Fibroblast of lung (primary cell): ENCODE measurements around the gene PAK4.

ENCODE experiments used
- EZH2 ChIP-seq: IDR thresholded peaks from 2 replicates; pipeline ENCODE4 v1.5.1; 2012; ENCODE audit warnings: low read length, control low read depth, mild to moderate bottlenecking; ENCODE audit errors: missing control alignments
- TF ChIP-seq, protein P1 (sequence below), 2 donors: IDR thresholded peaks in 1 of 2; conservative IDR thresholded peaks in 1 of 2; 1 replicate in 1 of 2; 2 replicates in 1 of 2; pipeline ENCODE4 v1.5.1; 2011 to 2012; ENCODE audit warnings: low read length in 2 of 2, control low read depth in 1 of 2, inconsistent platforms in 1 of 2, low read depth in 1 of 2, mild to moderate bottlenecking in 1 of 2

GRCh38 chr19:39169143-39169810 is 43.7 kb downstream of the PAK4 start:
- TF ChIP-seq, protein P1, sequence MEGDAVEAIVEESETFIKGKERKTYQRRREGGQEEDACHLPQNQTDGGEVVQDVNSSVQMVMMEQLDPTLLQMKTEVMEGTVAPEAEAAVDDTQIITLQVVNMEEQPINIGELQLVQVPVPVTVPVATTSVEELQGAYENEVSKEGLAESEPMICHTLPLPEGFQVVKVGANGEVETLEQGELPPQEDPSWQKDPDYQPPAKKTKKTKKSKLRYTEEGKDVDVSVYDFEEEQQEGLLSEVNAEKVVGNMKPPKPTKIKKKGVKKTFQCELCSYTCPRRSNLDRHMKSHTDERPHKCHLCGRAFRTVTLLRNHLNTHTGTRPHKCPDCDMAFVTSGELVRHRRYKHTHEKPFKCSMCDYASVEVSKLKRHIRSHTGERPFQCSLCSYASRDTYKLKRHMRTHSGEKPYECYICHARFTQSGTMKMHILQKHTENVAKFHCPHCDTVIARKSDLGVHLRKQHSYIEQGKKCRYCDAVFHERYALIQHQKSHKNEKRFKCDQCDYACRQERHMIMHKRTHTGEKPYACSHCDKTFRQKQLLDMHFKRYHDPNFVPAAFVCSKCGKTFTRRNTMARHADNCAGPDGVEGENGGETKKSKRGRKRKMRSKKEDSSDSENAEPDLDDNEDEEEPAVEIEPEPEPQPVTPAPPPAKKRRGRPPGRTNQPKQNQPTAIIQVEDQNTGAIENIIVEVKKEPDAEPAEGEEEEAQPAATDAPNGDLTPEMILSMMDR (conservative IDR thresholded peaks at IDR 0.05 in 1 of 2, IDR thresholded peaks at IDR 0.05 in 1 of 2; ENCODE audit: low read depth in 1 of 2, low read length in 2 of 2) = no peak
- TF ChIP-seq EZH2 = no peak
